ENCODE measurements around the gene METTL1.

The METTL1 gene

DNA sequence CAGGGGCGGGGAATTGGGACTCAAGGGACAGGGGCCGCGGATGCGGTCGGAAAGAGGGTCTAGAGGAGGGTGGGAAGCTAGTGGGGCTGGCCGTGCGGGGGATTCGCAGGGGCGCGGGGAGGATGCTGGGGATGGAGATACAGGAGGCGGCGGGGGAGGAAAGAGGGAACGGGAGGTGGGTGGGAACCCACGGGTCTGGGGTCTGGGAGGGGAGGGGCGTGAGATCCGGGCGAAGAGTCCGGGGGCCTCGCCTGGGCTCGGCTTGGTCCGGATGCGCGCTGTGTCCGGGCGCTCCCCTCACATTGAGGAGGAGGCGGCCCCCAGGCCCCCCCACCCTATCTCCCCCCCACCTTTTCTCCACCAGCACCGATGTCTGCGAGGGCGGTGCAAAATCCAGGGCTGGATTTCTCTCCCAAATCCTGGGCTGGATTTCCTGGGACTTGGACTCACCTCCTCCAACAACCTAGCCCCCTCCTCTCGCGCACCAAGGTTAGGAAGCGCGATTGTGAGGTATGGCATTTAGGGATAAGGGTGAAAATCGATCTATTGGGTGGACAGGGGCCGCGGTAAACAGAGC, 33.2 kb downstream of the METTL1 start, which contains the start of gene AGAP2:
AGAP2 (minus strand) TSS at position 82 of the 577 bp plus-strand sequence. CDS start 496 bp downstream, outside the sequence.
- in situ Hi-C loops (cut with MboI; ENCODE audit: low sequenced_read_pairs): no loop called here
- H3K27me3 ChIP-seq (ENCODE audit: low read depth): peaks cover 10% of the 10 kb centered on the region
- DNase-seq (ENCODE audit: low spot score in 2 of 2): no peak

DNA sequence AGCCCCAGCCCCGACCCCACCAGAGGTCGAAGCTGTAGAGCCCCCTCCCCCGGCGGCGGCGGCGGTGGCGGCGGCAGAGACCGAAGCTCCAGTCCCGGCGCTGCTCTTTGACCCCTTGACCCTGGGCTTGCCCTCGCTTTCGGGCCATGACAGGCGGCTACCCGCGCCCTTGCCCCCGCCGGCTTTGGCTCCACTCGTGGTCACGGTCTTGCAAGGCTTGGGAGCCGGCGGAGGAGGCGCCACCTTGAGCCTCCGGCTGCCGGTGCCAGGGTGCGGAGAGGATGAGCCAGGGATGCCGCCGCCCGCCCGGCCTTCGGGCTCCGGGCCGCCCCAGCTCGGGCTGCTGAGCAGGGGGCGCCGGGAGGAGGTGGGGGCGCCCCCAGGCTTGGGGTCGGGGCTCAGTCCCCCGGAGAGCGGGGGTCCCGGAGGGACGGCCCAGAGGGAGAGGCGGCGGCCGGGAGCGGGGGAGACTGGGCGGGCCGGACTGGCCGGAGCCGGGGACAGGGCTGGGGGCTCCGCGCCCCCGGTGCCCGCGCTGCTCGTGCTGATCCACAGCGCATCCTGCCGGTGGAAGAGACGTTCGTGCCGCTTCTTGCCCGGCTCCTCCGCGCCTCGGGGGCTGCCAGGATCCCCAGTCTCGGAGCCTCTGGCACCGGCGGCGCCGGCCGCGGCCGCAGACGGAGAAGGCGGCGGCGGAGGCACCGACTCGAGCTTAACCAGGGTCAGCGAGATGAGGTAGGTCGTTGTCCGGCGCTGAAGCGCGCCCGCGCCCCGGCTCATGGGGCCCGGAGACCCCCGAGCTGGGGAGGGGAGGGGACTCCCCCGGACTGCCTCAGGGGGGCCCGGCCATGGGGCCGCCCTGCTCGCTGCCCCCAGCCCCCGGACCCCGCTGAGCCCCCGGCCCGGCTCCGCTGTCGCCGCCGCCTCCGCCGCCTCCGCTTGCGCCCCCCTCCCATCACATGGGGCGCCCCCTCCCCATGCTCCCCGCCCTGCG, 34.1 kb downstream of the METTL1 start:
- no peak for DNase-seq (ENCODE audit: low spot score in 2 of 2)
- no peak overlapping the region for H3K4me3 ChIP-seq

More for the DNA sequence above, 33.2 kb downstream of the METTL1 start, which contains the start of gene AGAP2:
- Histone ChIP-seq H3K4me1 (0 out of 2 replicates have a peak, but pooled peaks cover under 1% of the 10 kb centered on the region), H3K36me3 (replicated peaks) (no peaks in the 10 kb centered on the region), H3K4me3 (no peak within 1 kb of the TSS), H3K9me3 (no peaks in the 10 kb centered on the region)

DNA sequence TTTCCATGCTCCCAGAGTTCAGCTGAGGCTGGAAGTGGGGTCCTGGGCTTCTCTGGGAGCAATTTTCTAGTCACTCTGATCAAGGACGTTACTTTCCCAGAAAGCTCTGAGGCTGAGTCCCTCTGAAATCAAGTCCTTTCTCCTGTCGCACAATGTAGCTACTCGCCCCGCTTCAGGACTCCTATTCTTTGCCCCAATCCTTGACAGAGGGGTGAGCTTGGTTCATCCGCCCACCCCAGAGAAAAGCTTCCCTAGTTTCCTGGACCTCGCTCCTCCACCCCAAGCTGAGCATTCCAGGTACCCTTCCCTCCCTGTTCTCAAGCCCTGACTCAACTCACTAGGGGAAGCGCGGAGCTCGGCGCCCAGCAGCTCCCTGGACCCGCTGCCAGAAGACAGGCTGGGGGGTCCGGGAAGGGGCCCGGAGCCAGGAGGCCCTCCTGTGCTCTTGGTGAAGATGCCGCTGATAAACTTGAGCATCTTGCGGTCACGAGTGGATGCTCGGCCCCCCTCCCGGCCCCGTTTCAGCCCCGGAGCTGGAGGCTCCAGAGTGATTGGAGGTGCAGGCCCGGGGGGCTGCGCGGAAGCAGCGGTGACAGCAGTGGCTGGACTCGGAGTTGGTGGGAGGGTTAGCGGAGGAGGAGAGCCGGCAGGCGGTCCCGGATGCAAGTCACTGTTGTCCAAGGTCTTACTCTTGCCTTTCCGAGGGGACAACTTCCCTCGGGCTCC, 35.0 kb downstream of the METTL1 start:
- Histone ChIP-seq H3K4me1 (no peaks in the 10 kb centered on the region), H3K36me3 (replicated peaks) (no peaks in the 10 kb centered on the region), H3K27me3 (ENCODE audit: low read depth) (peaks cover 10% of the 10 kb centered on the region), H3K9me3 (no peaks in the 10 kb centered on the region), H3K4me3 (no peak overlapping the region)
- in situ Hi-C loops (cut with MboI; ENCODE audit: low sequenced_read_pairs): no loop called here
- DNase-seq (ENCODE audit: low spot score in 2 of 2): no peak

More for the DNA sequence above, 34.1 kb downstream of the METTL1 start:
- no peaks in the 10 kb centered on the region for H3K4me1 ChIP-seq
- in situ Hi-C loops (cut with MboI; ENCODE audit: low sequenced_read_pairs): no loop called here
- no peaks in the 10 kb centered on the region for H3K9me3 ChIP-seq
- H3K36me3 ChIP-seq (replicated peaks): no peaks in the 10 kb centered on the region
- peaks cover 10% of the 10 kb centered on the region for H3K27me3 ChIP-seq (ENCODE audit: low read depth)

DNA sequence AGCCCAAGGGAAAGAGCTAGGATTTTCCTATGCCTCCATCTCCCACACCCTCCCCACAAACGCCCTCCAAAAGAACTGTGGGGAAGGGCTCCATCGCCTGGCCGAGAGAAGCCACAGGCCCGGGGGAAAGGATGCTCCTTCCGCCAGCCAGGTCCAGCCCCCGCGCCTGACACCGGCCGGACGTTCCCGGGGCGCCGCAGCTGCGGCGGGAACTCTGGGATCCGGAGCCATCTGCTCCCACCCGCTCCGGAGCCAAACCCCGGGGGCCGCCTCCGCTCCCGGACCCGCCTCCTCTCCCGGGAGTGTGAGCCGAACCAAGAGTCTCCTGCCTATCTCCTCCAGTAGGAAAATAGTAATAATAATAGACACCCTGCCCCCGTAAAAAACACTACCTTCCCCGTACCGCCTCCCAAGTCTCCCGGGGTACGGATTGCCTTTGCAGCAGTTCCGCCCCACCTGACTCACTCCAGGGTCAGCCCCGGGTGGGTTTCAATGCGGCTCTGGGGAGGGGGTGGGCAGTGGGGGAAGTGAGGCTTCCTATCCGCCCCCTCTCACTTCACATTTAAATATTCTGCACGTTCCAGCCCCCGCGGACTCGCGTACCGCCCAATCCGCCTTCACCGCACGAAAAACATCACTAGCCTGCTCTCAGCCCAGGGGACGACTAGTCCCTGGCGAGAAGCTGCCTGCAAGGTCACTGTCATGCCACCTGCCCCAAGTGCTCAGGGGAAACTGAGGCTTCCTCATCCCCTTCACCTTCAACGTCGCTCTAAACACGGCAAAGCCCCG, 35.8 kb downstream of the METTL1 start:
- DNase-seq (ENCODE audit: low spot score in 2 of 2): no peak
- Histone ChIP-seq H3K4me1 (no peaks in the 10 kb centered on the region), H3K9me3 (no peaks in the 10 kb centered on the region), H3K4me3 (no peak overlapping the region), H3K27me3 (ENCODE audit: low read depth) (peaks cover 5% of the 10 kb centered on the region; the same call in 1 of the 2 replicates), H3K36me3 (replicated peaks) (no peaks in the 10 kb centered on the region)
- in situ Hi-C loops (cut with MboI; ENCODE audit: low sequenced_read_pairs): no loop called here

DNA sequence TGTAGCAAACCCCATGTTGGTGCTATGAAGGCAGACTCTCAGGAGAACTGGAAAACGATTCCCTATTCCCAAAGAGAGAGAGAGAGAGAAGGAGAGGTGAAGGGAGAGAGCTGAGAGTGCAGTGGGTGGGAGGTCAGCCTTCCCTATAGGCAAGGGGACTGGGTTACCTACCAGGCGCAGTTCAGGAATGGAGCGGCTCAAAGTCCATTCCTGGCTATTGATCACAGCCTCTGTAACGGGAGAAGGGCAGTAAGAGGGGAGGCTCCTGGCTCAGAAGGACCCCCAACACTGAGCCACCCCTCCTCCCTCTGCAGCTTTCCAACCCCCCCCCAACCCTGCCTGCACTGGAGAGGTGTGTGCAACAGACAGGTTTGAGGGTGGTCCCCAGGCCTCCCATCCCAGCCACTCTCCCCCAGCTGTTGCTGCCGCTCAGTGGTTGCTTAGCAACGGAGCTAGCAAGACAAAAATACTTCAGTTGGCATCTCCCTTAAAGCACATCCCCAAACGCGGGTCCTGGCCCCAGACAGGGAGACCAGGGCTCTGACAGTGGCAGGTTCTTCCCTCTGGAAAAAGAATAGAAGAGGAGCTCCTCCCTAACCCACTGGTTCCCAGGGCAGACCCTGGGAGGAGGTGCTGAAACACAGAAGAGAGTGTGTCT, 36.6 kb downstream of the METTL1 start:
- Histone ChIP-seq H3K9me3 (no peaks in the 10 kb centered on the region), H3K4me3 (no peak overlapping the region), H3K27me3 (ENCODE audit: low read depth) (peaks cover 3% of the 10 kb centered on the region; the same call in 1 of the 2 replicates), H3K36me3 (replicated peaks) (no peaks in the 10 kb centered on the region), H3K4me1 (no peaks in the 10 kb centered on the region)
- in situ Hi-C loops (cut with MboI; ENCODE audit: low sequenced_read_pairs): no loop called here
- DNase-seq (ENCODE audit: low spot score in 2 of 2): no peak

DNA sequence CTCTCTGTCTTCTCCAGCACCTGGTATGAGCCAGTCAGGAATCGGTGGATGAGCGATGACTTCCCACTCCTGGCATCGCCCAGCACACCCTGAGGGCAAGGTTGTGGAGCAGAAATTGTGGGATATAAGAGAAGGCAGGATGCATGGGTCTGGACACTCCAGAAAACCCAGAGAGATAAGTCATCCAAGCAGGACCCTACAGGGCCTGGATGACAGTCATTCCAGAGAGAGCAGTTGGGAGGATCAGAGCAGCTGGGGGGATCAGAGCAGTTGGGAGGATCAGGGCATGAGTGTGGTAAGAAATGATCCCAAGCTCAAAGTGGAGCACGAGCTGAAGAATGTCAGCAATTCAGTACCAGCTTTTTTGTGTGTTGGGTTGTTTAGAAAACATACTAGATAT, 37.3 kb downstream of the METTL1 start:
- no peaks in the 10 kb centered on the region for H3K9me3 ChIP-seq
- no peak overlapping the region for H3K4me3 ChIP-seq
- peaks cover 3% of the 10 kb centered on the region; the same call in 1 of the 2 replicates for H3K27me3 ChIP-seq (ENCODE audit: low read depth)
- no peaks in the 10 kb centered on the region for H3K36me3 ChIP-seq (replicated peaks)
- no peak for DNase-seq (ENCODE audit: low spot score in 2 of 2)
- H3K4me1 ChIP-seq: no peaks in the 10 kb centered on the region
- in situ Hi-C loops (cut with MboI; ENCODE audit: low sequenced_read_pairs): no loop called here

DNA sequence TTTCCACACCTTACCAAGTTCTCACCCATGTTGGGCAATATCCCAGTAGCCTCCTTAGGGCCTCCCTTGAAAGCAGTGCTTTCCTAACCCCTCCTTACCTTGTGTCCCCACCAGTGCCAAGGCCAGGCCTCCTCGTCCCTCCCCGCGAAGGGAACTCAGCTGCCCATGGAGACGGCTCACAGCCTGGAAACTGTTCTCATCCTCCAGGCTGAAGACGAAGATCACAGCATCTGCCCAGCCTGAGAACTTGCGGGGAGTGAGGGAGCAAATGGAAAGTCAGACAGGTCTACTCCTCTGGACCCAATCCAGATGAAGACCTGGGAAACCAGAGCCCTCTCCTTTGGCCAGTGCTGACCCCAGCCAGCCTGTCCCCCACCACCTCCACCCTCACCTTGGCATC, 38.0 kb downstream of the METTL1 start:
- DNase-seq (ENCODE audit: low spot score in 2 of 2): no peak
- no peaks in the 10 kb centered on the region for H3K36me3 ChIP-seq (replicated peaks)
- in situ Hi-C loops (cut with MboI; ENCODE audit: low sequenced_read_pairs): no loop called here

DNA sequence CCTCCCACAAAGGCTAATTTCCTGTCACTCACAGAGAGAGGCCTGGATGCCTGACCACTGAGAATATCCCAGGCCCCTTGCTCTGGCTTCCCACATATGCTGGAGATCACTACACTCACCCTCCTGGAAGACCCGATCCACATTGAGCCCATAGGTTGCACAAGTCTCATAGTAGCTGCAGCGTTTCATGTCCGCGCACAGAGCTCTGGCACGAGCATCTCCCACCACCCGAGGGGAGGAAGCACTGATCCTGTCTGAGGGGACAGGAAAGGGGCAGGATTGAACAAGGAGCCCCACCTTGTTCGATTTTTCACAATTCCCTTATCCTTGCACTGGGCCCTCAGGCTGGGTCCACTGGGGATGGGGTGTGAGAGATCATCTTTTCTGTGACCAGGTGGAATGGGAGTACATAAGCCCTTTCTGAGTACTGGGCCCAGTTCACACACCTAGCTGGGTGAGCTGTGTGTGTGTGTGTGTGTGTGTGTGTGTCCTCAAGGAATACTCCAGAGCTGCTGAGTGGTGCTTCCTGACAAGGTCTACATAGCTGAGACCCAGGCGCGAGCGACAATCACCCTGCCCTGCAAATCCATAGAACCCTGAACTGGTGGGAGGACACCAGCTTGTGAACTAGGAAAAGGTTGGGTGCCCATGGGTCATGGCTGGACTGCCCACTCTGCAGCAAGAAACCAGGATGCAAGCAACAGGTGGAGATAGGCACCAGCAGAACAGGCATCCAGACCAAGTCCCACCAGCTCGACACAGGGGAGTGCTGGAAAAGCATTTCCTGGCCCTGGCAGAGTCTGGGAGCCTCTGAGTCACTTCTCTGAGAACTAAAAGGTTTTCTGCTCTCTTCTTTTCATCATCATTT, 38.9 kb downstream of the METTL1 start:
- no peak overlapping the region for H3K4me3 ChIP-seq
- H3K27me3 ChIP-seq (ENCODE audit: low read depth): peaks cover 3% of the 10 kb centered on the region; the same call in 1 of the 2 replicates
- in situ Hi-C loops (cut with MboI; ENCODE audit: low sequenced_read_pairs): no loop called here
- no peak for DNase-seq (ENCODE audit: low spot score in 2 of 2)
- H3K36me3 ChIP-seq (replicated peaks): no peaks in the 10 kb centered on the region
- H3K4me1 ChIP-seq: no peaks in the 10 kb centered on the region
- no peaks in the 10 kb centered on the region for H3K9me3 ChIP-seq

More for the DNA sequence above, 38.0 kb downstream of the METTL1 start:
- Histone ChIP-seq H3K27me3 (ENCODE audit: low read depth) (peaks cover 3% of the 10 kb centered on the region; the same call in 1 of the 2 replicates), H3K4me3 (no peak overlapping the region), H3K4me1 (no peaks in the 10 kb centered on the region), H3K9me3 (no peaks in the 10 kb centered on the region)

DNA sequence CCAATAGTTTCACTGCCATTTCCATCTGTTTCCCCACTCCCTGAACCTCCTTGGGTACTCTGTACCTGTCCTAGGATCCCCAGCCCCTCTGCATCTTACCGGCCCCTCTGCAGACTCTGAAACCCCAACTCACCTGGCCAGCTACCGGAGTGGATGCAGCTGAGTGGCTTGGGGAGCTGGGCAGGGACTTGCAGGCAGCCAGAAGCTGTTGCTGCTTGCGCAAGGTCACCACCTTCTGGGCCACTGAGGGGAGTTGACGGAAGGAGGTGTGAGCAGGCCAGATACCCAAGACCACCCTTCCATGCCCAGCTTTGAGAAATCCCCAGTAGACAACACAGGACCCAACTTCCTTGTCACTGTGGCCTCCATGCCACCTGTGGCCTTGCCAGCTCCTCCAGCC, 39.6 kb downstream of the METTL1 start:
- in situ Hi-C loops (cut with MboI; ENCODE audit: low sequenced_read_pairs): no loop called here
- no peaks in the 10 kb centered on the region for H3K9me3 ChIP-seq
- H3K27me3 ChIP-seq (ENCODE audit: low read depth): peaks cover 3% of the 10 kb centered on the region; the same call in 1 of the 2 replicates
- H3K4me1 ChIP-seq: no peaks in the 10 kb centered on the region
- no peak overlapping the region for H3K4me3 ChIP-seq
- no peaks in the 10 kb centered on the region for H3K36me3 ChIP-seq (replicated peaks)
- no peak for DNase-seq (ENCODE audit: low spot score in 2 of 2)

DNA sequence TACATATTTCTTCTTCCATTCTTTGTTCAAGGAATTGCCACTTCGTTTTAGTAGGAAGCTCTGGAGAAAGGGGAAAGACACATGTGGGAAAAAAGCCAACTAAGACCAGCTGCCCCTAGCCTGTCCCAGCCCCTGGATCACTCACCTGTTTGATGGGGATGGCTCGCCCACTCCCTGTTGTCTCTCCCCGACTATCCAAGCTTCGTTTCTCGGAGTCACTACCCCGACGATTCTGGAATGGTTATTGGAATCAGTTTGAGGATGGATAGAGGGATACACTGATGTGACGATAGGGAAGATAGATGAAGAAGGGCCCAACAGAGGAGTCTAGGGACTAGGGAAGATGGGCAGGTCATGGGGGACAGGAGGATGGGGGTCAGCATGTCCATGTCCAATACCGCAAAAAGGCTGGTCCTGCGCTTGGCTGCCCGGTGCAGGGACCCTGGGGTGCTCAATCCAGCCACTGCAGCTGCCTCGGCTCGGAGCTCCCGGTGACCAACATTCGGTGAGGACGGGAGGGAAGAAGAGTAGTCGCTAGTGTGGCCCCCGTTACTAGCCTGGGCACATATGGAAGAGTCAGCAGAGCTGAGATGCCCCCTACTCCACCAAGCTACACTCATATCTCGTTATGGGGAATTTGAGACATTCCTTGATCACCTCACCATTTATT, 40.4 kb downstream of the METTL1 start:
- in situ Hi-C loops (cut with MboI; ENCODE audit: low sequenced_read_pairs): no loop called here
- Histone ChIP-seq H3K4me1 (no peaks in the 10 kb centered on the region), H3K4me3 (no peak overlapping the region), H3K9me3 (no peaks in the 10 kb centered on the region), H3K27me3 (ENCODE audit: low read depth) (peaks cover 3% of the 10 kb centered on the region; the same call in 1 of the 2 replicates), H3K36me3 (replicated peaks) (no peaks in the 10 kb centered on the region)
- no peak for DNase-seq (ENCODE audit: low spot score in 2 of 2)

DNA sequence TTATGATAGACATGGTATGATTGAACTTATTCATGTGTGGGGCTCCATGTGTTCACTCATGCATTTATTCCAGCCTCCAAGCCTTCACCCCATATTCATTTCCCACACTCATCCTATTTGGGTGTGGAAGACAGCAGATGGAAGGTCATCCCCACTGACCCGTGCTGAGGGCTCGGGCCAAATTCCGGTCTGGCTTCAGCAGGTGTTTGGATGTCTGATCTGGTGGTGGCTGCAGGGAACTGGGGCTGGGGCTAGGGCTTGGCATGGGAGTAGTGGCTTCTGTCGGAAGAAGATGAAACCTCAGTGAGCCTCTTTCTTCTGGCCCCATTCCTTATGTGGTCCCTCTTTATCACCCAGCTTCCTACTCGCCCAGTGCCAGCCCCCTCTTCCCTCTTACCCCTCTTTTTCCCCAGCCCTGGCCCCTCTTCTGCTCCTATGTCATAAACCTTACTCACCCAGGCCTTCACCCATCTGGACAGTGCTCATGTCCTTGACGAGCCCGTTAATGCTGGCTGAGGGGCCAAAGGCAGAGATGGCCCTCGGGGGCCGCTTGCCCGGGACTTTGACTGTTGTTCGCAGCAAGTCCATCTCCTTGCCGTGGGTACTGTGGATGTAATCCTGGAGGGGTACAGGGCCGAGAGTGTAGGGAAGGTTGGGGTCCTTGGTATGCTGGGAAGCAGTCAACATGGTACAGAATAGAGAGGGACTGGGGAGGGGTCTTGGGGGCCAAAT, 41.4 kb downstream of the METTL1 start:
- no peaks in the 10 kb centered on the region for H3K9me3 ChIP-seq
- no peak for DNase-seq (ENCODE audit: low spot score in 2 of 2)
- H3K4me1 ChIP-seq: no peaks in the 10 kb centered on the region
- H3K4me3 ChIP-seq: no peak overlapping the region
- H3K36me3 ChIP-seq (replicated peaks): no peaks in the 10 kb centered on the region
- H3K27me3 ChIP-seq (ENCODE audit: low read depth): no peaks in the 10 kb centered on the region; the same call in 1 of the 2 replicates
- in situ Hi-C loops (cut with MboI; ENCODE audit: low sequenced_read_pairs): no loop called here

Measured in HAP-1 (cell line).